ENCODE data around the gene FSTL1.

The FSTL1 gene

GRCh38 chr3:120438216-120438615, 12.6 kb downstream of the FSTL1 start:
- no peak for DNase-seq (ENCODE audit: low read depth)
- TF ChIP-seq CTCF (conservative IDR thresholded peaks at IDR 0.05; ENCODE audit: control insufficient read depth, insufficient read depth, low read depth, low read length): no peak
- H3K4me3 ChIP-seq (ENCODE audit: control insufficient read depth, low read depth, low read length): no peak overlapping the region

- DNase-seq (ENCODE audit: low read depth): no peak
- no peak overlapping the region for H3K4me3 ChIP-seq (ENCODE audit: control insufficient read depth, low read depth, low read length)
- no peak for TF ChIP-seq CTCF (conservative IDR thresholded peaks at IDR 0.05; ENCODE audit: control insufficient read depth, insufficient read depth, low read depth, low read length)
Observed at GRCh38 chr3:120437559-120437958, 13.2 kb downstream of the FSTL1 start.

GRCh38 chr3:120436523-120437050, 14.2 kb downstream of the FSTL1 start:
- DNase-seq (ENCODE audit: low read depth): no peak

GRCh38 chr3:120435621-120436020, 15.2 kb downstream of the FSTL1 start:
- H3K4me3 ChIP-seq (ENCODE audit: control insufficient read depth, low read depth, low read length): no peak overlapping the region
- peak; percentile 72 for DNase-seq (ENCODE audit: low read depth)
- no peak for TF ChIP-seq CTCF (conservative IDR thresholded peaks at IDR 0.05; ENCODE audit: control insufficient read depth, insufficient read depth, low read depth, low read length)

More at GRCh38 chr3:120436523-120437050, 14.2 kb downstream of the FSTL1 start:
- no peak for TF ChIP-seq CTCF (conservative IDR thresholded peaks at IDR 0.05; ENCODE audit: control insufficient read depth, insufficient read depth, low read depth, low read length)
- no peak overlapping the region for H3K4me3 ChIP-seq (ENCODE audit: control insufficient read depth, low read depth, low read length)

- DNase-seq (ENCODE audit: low read depth): no peak
- TF ChIP-seq CTCF (conservative IDR thresholded peaks at IDR 0.05; ENCODE audit: control insufficient read depth, insufficient read depth, low read depth, low read length): no peak
- no peak overlapping the region for H3K4me3 ChIP-seq (ENCODE audit: control insufficient read depth, low read depth, low read length)
Observed at GRCh38 chr3:120433662-120434331, 17.0 kb downstream of the FSTL1 start.

GRCh38 chr3:120432150-120432860, 18.5 kb downstream of the FSTL1 start:
- peak; percentile 52 for DNase-seq (ENCODE audit: low read depth)
- no peak for TF ChIP-seq CTCF (conservative IDR thresholded peaks at IDR 0.05; ENCODE audit: control insufficient read depth, insufficient read depth, low read depth, low read length)
- H3K4me3 ChIP-seq (ENCODE audit: control insufficient read depth, low read depth, low read length): no peak overlapping the region
